GM12872 (cell line): ENCODE results near the gene CWH43.

Experiments used
- TF ChIP-seq, protein P1 (sequence below): IDR thresholded peaks from 3 replicates; pipeline ENCODE4 v1.5.1; 2011; ENCODE audit warnings: low read depth, mild to moderate bottlenecking, low read length, moderate library complexity; ENCODE audit not compliant: insufficient read depth

Gene CWH43

DNA sequence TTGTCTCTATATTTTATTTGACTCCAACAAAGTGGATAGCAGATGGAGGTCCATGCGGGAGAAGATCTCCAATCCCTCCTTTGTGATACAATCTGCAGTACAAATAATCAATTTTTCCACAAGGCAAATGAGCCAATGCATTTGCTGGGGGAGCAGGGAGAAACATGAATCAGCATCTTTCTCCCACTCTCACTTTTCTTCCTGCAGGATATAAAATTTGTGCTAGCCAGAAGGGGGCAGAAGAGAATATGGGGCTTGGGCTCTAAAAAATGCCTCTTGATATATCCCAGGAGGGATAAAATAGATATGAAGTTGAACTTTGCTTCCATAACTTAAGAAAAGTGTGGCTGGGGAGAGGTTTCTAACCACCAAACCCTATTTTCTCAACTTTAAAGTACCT, 38.3 kb upstream of the CWH43 start:
- TF ChIP-seq, protein P1, sequence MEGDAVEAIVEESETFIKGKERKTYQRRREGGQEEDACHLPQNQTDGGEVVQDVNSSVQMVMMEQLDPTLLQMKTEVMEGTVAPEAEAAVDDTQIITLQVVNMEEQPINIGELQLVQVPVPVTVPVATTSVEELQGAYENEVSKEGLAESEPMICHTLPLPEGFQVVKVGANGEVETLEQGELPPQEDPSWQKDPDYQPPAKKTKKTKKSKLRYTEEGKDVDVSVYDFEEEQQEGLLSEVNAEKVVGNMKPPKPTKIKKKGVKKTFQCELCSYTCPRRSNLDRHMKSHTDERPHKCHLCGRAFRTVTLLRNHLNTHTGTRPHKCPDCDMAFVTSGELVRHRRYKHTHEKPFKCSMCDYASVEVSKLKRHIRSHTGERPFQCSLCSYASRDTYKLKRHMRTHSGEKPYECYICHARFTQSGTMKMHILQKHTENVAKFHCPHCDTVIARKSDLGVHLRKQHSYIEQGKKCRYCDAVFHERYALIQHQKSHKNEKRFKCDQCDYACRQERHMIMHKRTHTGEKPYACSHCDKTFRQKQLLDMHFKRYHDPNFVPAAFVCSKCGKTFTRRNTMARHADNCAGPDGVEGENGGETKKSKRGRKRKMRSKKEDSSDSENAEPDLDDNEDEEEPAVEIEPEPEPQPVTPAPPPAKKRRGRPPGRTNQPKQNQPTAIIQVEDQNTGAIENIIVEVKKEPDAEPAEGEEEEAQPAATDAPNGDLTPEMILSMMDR = no peak

DNA sequence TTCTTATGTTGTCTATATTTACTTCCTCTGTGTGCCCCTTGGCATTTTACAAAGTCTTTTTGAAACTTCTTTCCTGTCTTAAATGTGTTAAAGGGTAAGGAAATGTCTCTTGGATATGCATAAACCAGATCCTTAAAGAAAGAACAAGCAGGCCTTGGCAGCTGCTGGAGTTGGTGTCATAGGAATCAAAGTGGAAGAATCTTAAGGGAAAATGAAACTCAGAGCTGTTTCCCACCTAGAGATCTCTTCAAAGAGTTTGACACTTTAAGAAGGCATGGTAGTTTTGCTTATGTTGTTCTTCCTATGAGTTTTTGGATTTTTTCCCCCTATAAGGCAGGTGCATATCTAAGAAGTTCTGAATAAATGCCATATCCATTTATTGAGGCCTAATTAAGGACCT, 37.0 kb upstream of the CWH43 start:
- TF ChIP-seq, protein P1 = no peak

DNA sequence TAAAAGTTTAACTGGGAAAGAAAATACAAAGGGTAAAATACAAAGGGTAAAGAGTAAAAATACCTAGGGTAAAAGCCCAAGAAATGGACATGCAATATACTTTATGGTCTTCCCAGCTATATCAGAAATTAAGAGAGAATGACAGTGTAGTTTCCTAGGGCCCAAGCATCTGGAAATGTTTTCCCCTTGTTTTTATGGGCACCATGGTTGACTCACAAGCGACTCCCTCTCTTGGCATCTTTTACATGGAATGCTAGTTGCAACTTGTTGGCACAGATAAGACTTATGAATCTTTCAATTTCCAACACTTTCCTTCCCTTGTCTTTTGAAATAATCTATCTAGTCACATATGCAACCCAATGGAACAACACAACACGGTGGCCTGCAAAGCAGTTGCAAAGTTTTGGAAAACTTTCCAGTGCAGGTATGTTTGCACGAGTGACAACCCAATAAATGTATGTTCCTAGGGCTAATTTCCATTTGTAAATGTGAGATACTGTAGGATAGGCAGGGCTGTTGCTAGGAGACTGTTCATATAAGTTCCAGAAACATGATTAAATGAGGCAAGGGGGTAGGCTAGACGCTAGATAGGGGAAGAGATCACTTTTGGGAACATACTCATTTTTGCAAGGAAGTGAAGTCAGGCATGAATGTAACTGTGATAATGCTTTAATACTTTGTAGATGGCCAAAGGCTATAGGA, 36.4 kb upstream of the CWH43 start:
- TF ChIP-seq, protein P1 = no peak

DNA sequence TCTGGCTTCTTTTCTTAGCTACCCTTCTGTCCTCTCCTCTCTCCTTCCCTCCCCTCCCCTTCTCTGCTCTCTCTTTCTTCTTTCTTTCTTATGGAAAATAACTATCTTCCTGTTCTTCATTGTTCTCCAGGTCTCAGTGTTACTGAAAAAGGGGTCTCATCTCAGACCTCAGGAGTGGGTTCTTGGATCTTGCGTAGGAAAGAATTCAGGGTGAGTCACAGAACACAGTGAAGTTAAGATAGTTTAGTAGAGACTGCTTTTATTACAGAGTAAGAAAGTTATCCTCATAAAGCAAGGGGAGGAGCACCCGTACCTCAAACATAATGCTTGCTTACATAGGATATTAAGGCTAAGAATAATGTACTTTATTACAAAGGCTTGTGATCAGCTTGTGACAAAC, 31.8 kb upstream of the CWH43 start:
- TF ChIP-seq, protein P1 = no peak

DNA sequence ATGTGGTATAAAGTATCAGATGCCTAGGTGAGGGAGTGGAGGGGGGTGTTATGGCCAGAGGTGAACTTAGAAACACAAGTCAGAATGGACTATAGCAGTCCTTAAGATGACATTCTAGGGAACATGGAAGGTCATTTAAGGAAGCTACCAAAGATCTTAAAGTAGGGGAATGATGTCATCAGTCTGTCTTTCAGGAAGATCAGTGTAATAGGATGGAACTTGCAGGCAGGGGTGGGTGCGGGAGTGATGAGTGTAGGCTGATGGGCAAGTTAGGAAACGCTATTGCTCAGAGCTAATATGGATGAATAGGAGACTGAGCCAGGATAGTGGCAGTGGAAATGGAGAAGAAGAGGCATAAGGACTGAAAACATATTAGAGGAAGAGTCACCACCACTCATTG, 27.5 kb upstream of the CWH43 start:
- TF ChIP-seq, protein P1 = no peak

DNA sequence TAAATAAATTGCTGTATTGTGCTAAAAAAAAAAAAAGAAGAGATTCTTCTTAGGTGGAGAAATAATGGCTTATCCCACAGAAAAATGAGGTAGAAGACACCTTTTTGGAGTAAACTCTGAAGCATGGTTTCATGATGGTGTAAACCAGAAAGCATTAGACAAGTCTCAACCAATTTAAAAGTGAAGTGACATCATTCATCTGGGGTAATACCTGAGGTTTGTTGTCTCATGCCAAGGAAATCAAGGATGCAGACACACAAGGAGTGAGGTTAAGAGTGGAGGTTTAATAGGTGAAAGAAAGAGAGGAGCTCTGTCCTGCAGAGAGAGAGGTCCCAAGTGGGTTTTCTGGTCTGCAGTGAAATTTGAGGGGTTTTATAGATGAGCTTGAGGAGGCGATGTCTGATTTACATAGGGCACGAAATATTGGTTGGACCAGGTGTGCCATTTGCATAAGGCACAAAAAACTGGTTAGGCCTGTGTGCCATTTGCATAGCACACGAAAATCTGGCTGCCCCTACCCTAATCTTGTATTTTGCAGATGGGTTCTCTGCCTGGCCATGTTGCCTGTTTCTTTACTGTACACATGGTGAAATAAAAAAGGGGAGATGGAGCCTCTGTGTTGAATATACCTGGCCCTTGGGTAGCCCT, 25.0 kb upstream of the CWH43 start:
- TF ChIP-seq, protein P1 = no peak

DNA sequence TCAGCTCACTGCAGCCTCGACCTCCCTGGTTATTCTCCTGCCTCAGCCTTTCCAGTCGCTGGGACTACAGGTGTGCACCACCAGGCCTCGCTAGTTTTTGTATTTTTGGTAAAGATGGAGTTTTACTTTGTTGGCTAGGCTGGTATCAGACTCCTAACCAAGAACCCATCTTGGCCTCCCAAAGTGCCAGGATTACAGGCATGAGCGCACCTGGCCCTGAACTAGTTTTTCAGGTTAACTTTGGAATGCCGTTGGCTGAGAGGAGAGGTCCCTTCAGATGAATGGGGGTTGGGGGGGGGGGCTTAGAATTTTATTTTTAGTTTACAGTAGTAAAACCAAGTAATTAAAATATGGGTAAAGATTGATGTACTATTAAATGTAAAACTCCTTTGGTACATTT, 23.4 kb upstream of the CWH43 start:
- TF ChIP-seq, protein P1 = no peak
